ENCODE measurements around the gene FGGY.
"Not testable (repeated sequence)": the region's sequence is repeated elsewhere in the genome, so short reads cannot be mapped to it uniquely, and the experiment has no call there.

Gene FGGY

GRCh38 chr1:59528471-59528870 lies 231.6 kb downstream of the FGGY start:
- no peak for TF ChIP-seq CTCF (conservative IDR thresholded peaks at IDR 0.05; ENCODE audit: low read length)
- no peak overlapping the region for H3K4me3 ChIP-seq (ENCODE audit: low read length)
- no peak for DNase-seq (ENCODE audit: low read depth)

GRCh38 chr1:59528900-59529299 lies 232.0 kb downstream of the FGGY start:
- no peak for TF ChIP-seq CTCF (conservative IDR thresholded peaks at IDR 0.05; ENCODE audit: low read length)
- H3K4me3 ChIP-seq (ENCODE audit: low read length), result no peak overlapping the region
- no peak for DNase-seq (ENCODE audit: low read depth)

GRCh38 chr1:59530119-59530518 lies 233.2 kb downstream of the FGGY start:
- no peak overlapping the region for H3K4me3 ChIP-seq (ENCODE audit: low read length)
- TF ChIP-seq CTCF (conservative IDR thresholded peaks at IDR 0.05; ENCODE audit: low read length), result no peak
- DNase-seq (ENCODE audit: low read depth), result no peak

GRCh38 chr1:59532102-59532501 lies 235.2 kb downstream of the FGGY start:
- DNase-seq (ENCODE audit: low read depth), result no peak
- no peak overlapping the region for H3K4me3 ChIP-seq (ENCODE audit: low read length)
- TF ChIP-seq CTCF (conservative IDR thresholded peaks at IDR 0.05; ENCODE audit: low read length), result no peak

GRCh38 chr1:59538476-59538875 lies 241.6 kb downstream of the FGGY start:
- DNase-seq (ENCODE audit: low read depth); H3K4me3 ChIP-seq (ENCODE audit: low read length): not testable (repeated sequence)

GRCh38 chr1:59539961-59540681 lies 243.2 kb downstream of the FGGY start:
- DNase-seq (ENCODE audit: low read depth), result no peak
- H3K4me3 ChIP-seq (ENCODE audit: low read length), result no peak overlapping the region
- TF ChIP-seq CTCF (conservative IDR thresholded peaks at IDR 0.05; ENCODE audit: low read length), result no peak

GRCh38 chr1:59541161-59541560 lies 244.3 kb downstream of the FGGY start:
- H3K4me3 ChIP-seq (ENCODE audit: low read length), result no peak overlapping the region
- no peak for TF ChIP-seq CTCF (conservative IDR thresholded peaks at IDR 0.05; ENCODE audit: low read length)
- no peak for DNase-seq (ENCODE audit: low read depth)

Measured in AG10803 (cell line).